Loucy (cell line): ENCODE data around the gene SQSTM1.

Source experiments
- CTCF ChIP-seq: fragments of 200-600 bp; sonication (generic); conservative IDR thresholded peaks from 2 replicates; pipeline ENCODE4 v1.5.1; 2014; ENCODE audit warnings: mild to moderate bottlenecking, antibody characterized with exemption, low read length
- EZH2phosphoT487 ChIP-seq: fragments of 200-600 bp; IDR thresholded peaks from 2 replicates; pipeline ENCODE4 v1.6.1; 2018; ENCODE audit warnings: antibody characterized with exemption, mild to moderate bottlenecking, moderate library complexity, borderline replicate concordance

DNA sequence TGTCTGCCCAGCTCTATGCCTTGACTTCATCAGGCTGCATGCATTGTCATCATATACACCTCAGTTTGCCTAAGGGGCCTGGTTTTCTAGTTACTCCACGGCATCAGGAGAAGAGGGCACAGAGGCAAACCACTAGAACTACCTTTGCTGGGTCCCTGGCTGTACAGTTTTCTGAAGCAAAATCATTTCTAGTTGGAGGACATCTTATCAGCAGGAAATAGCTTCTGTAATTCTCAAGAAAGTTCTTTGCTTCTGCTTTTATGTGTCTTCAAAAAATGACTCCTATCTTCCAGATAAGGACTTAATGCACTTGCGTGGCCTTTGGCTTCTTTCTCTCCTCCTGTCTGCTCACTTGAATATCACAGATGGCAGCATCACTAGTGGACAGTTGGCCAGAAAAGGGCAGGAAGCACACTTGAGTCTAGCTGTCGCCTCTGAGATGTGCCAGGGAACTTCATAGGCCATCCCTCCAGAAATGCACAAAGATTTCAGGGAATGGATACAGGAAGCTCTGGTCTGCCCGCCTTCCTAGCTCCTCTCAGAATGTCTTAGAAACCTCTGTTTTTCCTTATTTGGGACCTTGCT is 49.3 kb upstream of the SQSTM1 start:
- TF ChIP-seq CTCF = no peak
- no peak for TF ChIP-seq EZH2phosphoT487
